ENCODE measurements around the gene HCFC1.
"Not testable (repeated sequence)": the region's sequence is repeated elsewhere in the genome, so short reads cannot be mapped to it uniquely, and the experiment has no call there.

Gene HCFC1

DNA sequence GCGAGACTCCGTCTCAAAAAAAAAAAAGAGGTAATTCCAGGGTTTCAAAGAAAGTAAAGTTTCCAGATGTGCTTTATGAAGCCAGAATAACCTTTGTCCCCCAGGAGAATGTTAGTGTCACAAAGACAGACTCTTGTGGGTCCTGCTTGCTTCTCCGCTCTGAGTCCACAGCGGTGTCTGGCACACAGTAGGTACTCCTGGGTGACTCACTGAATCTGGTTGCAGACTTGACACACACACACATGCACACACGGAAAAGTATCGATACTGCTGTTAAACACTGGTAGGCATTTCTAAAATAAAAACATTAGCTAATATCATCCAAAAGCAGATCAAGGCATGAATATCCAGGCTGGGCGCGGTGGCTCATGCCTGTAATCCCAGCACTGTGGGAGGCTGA lies 23.9 kb upstream of the HCFC1 start:
- no peaks in the 10 kb centered on the region for H3K9me3 ChIP-seq (replicated peaks; ENCODE audit: insufficient read depth, low read length)
- H3K4me1 ChIP-seq (ENCODE audit: low read length), result no peaks in the 10 kb centered on the region
- TF ChIP-seq, protein P1, sequence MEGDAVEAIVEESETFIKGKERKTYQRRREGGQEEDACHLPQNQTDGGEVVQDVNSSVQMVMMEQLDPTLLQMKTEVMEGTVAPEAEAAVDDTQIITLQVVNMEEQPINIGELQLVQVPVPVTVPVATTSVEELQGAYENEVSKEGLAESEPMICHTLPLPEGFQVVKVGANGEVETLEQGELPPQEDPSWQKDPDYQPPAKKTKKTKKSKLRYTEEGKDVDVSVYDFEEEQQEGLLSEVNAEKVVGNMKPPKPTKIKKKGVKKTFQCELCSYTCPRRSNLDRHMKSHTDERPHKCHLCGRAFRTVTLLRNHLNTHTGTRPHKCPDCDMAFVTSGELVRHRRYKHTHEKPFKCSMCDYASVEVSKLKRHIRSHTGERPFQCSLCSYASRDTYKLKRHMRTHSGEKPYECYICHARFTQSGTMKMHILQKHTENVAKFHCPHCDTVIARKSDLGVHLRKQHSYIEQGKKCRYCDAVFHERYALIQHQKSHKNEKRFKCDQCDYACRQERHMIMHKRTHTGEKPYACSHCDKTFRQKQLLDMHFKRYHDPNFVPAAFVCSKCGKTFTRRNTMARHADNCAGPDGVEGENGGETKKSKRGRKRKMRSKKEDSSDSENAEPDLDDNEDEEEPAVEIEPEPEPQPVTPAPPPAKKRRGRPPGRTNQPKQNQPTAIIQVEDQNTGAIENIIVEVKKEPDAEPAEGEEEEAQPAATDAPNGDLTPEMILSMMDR (IDR thresholded peaks at IDR 0.05; ENCODE audit: low read length), result no peak
- TF ChIP-seq EZH2phosphoT487 (IDR thresholded peaks at IDR 0.05; ENCODE audit: low read length), result no peak
- no peak for TF ChIP-seq EZH2 (optimal IDR thresholded peaks at IDR 0.05; ENCODE audit: low read depth, low read length)
- no peaks in the 10 kb centered on the region for H4K20me1 ChIP-seq (ENCODE audit: insufficient read depth, low read length)
- no peak for DNase-seq
- H2AFZ ChIP-seq (ENCODE audit: low read length), result no peak overlapping the region
- no peak overlapping the region for H3K27ac ChIP-seq (ENCODE audit: low read length)
- no peak overlapping the region for H3K4me2 ChIP-seq (ENCODE audit: low read depth, low read length)
- H3K9ac ChIP-seq (ENCODE audit: low read length), result no peak overlapping the region
- H3K9me2 ChIP-seq (replicated peaks; ENCODE audit: insufficient read depth, low read length), result no peaks in the 10 kb centered on the region
- no peak overlapping the region for H3K4me3 ChIP-seq (ENCODE audit: low read length)
- no peaks in the 10 kb centered on the region for H3K27me3 ChIP-seq (replicated peaks; ENCODE audit: insufficient read depth, low read length)
- no peaks in the 10 kb centered on the region for H3K36me3 ChIP-seq (replicated peaks; ENCODE audit: insufficient read depth, low read length)
- no peaks in the 10 kb centered on the region for H3F3A ChIP-seq (ENCODE audit: insufficient read depth, low read length)
- no peaks in the 10 kb centered on the region for H3K79me2 ChIP-seq (ENCODE audit: low read length)

DNA sequence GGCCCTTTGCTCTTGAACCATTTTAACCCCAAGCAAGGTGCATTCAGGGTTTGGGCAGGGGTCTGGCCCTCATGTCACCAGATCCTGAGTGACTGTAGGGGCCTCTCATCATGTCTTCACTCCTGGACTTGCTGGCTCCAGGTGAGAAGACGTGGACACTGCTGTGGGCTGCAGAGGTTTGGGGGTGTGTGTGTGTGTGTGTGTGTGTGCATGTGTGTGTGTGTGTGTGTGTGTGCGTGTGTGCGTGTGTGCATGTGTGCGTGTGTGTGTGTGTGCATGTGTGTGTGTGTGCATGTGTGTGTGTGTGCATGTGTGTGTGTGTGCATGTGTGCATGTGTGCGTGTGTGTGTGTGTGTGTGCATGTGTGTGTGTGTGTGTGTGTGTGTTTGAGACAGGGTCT lies 22.8 kb upstream of the HCFC1 start:
- not testable (repeated sequence) for H2AFZ ChIP-seq (ENCODE audit: low read length); DNase-seq; H3K27ac ChIP-seq (ENCODE audit: low read length); H3K36me3 ChIP-seq (replicated peaks; ENCODE audit: insufficient read depth, low read length); H3K4me3 ChIP-seq (ENCODE audit: low read length); H3K9ac ChIP-seq (ENCODE audit: low read length); H3K4me2 ChIP-seq (ENCODE audit: low read depth, low read length); H3K79me2 ChIP-seq (ENCODE audit: low read length); H4K20me1 ChIP-seq (ENCODE audit: insufficient read depth, low read length); H3K27me3 ChIP-seq (replicated peaks; ENCODE audit: insufficient read depth, low read length); H3F3A ChIP-seq (ENCODE audit: insufficient read depth, low read length); H3K9me2 ChIP-seq (replicated peaks; ENCODE audit: insufficient read depth, low read length); H3K4me1 ChIP-seq (ENCODE audit: low read length); H3K9me3 ChIP-seq (replicated peaks; ENCODE audit: insufficient read depth, low read length)

DNA sequence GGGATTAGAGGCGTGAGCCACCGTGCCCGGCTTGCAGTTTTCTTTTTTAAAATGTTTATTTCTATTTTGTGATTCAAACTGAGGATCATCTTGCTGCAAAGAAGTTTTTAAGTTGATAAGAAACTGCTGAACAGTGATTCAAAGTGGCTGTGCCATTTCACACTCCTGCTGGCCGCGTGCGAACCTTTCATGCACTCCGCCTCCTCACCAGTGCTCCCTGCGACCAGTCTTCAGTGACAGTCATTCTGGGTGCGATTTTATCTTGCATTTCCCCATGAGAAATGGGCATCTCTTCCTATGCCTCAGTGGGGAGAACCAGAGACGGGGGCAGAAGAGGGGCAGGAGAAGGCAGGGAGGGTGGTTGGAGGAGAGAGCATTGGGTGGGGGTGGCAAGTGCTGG lies 22.4 kb upstream of the HCFC1 start:
- Histone ChIP-seq H3K4me3 (ENCODE audit: low read length) (no peak overlapping the region), H3K27me3 (replicated peaks; ENCODE audit: insufficient read depth, low read length) (no peaks in the 10 kb centered on the region), H3K79me2 (ENCODE audit: low read length) (no peaks in the 10 kb centered on the region), H3K27ac (ENCODE audit: low read length) (no peak overlapping the region), H3F3A (ENCODE audit: insufficient read depth, low read length) (no peaks in the 10 kb centered on the region), H4K20me1 (ENCODE audit: insufficient read depth, low read length) (no peaks in the 10 kb centered on the region), H3K9me2 (replicated peaks; ENCODE audit: insufficient read depth, low read length) (no peaks in the 10 kb centered on the region), H2AFZ (ENCODE audit: low read length) (no peak overlapping the region), H3K4me2 (ENCODE audit: low read depth, low read length) (no peak overlapping the region), H3K9me3 (replicated peaks; ENCODE audit: insufficient read depth, low read length) (no peaks in the 10 kb centered on the region), H3K36me3 (replicated peaks; ENCODE audit: insufficient read depth, low read length) (no peaks in the 10 kb centered on the region), H3K4me1 (ENCODE audit: low read length) (no peaks in the 10 kb centered on the region), H3K9ac (ENCODE audit: low read length) (no peak overlapping the region)
- no peak for DNase-seq
- no peak for TF ChIP-seq EZH2phosphoT487 (IDR thresholded peaks at IDR 0.05; ENCODE audit: low read length)
- no peak for TF ChIP-seq EZH2 (optimal IDR thresholded peaks at IDR 0.05; ENCODE audit: low read depth, low read length)
- TF ChIP-seq, protein P1 (IDR thresholded peaks at IDR 0.05; ENCODE audit: low read length), result no peak

DNA sequence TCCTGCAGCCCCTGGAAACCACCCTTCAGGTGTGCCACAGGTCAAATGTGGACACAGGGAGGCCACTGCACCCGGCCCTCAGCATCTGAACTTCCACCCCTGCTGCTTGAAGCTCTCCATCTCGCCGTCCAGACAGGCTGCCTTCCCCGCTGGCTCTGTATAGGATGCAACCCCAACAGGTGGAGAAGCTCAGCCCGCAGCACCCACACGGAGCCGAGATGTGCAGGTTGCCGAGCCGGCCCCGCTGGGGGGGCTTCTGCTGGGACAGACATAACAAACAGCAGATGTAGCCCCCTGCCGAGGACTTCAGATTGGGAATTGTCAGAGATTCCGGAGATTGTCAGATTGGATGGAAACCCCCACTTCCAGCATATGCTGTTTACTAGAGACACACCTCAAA lies 21.5 kb upstream of the HCFC1 start:
- H4K20me1 ChIP-seq (ENCODE audit: insufficient read depth, low read length), result no peaks in the 10 kb centered on the region
- no peaks in the 10 kb centered on the region for H3K27me3 ChIP-seq (replicated peaks; ENCODE audit: insufficient read depth, low read length)
- no peak overlapping the region for H3K9ac ChIP-seq (ENCODE audit: low read length)
- H2AFZ ChIP-seq (ENCODE audit: low read length), result no peak overlapping the region
- TF ChIP-seq, protein P1 (IDR thresholded peaks at IDR 0.05; ENCODE audit: low read length), result no peak
- TF ChIP-seq EZH2 (optimal IDR thresholded peaks at IDR 0.05; ENCODE audit: low read depth, low read length), result no peak
- TF ChIP-seq EZH2phosphoT487 (IDR thresholded peaks at IDR 0.05; ENCODE audit: low read length), result no peak
- DNase-seq, result no peak
- H3F3A ChIP-seq (ENCODE audit: insufficient read depth, low read length), result no peaks in the 10 kb centered on the region
- H3K4me2 ChIP-seq (ENCODE audit: low read depth, low read length), result no peak overlapping the region
- H3K4me3 ChIP-seq (ENCODE audit: low read length), result no peak overlapping the region
- H3K9me3 ChIP-seq (replicated peaks; ENCODE audit: insufficient read depth, low read length), result no peaks in the 10 kb centered on the region
- H3K4me1 ChIP-seq (ENCODE audit: low read length), result no peaks in the 10 kb centered on the region
- no peaks in the 10 kb centered on the region for H3K79me2 ChIP-seq (ENCODE audit: low read length)
- H3K27ac ChIP-seq (ENCODE audit: low read length), result no peak overlapping the region
- H3K9me2 ChIP-seq (replicated peaks; ENCODE audit: insufficient read depth, low read length), result no peaks in the 10 kb centered on the region
- H3K36me3 ChIP-seq (replicated peaks; ENCODE audit: insufficient read depth, low read length), result no peaks in the 10 kb centered on the region
